A549 (cell line): ENCODE data around the gene PRDM11.

ENCODE experiments used
- CEBPB ChIP-seq, 2 experiments: fragments of >200 bp in 1 of 2; sonication (Bioruptor Twin) in 1 of 2; formaldehyde crosslinking in 1 of 2; IDR thresholded peaks; 2 replicates each; pipeline ENCODE4 v1.6.1; 2012 to 2016
- CTCF ChIP-seq: fragments of >200 bp; sonication (Bioruptor Twin); formaldehyde crosslinking; IDR thresholded peaks from 3 replicates; pipeline ENCODE4 v1.5.1; 2016
- E2F6 ChIP-seq: IDR thresholded peaks from 2 replicates; pipeline ENCODE4 v1.6.1; 2012; ENCODE audit warnings: low read depth, borderline replicate concordance
- ESRRA ChIP-seq: fragments of 150-350 bp; IDR thresholded peaks from 2 replicates; pipeline ENCODE4 v1.6.1; 2014; ENCODE audit warnings: mild to moderate bottlenecking, low read length, borderline replicate concordance
- SREBF2 ChIP-seq: fragments of 450-650 bp; IDR thresholded peaks from 2 replicates; pipeline ENCODE4 v1.6.1; 2014; ENCODE audit warnings: mild to moderate bottlenecking, moderate library complexity

DNA sequence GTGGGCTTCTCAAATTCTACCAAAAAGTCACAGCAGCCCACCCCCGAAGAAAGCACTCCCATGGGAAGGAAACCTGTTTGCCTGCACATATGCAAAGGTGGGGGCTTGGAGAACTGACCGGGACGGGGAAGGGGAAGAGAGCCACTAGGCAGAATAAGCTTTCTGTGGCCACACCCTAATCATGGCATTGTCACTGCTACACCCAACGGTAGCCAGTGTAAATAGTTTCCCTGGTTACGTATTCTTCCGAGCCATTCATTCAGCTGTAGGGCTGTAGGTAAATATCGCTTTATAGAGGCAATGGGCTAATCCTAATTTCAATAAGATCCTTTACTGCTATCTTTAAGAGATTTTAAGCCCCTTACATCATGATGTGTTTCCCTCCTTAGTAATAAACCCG lies 61.7 kb downstream of the PRDM11 start:
- TF ChIP-seq CEBPB (IDR thresholded peaks at IDR 0.05) = no peak
- TF ChIP-seq E2F6 = no peak
- no peak for TF ChIP-seq ESRRA
- TF ChIP-seq CTCF = no peak
- TF ChIP-seq SREBF2 = no peak
